ENCODE data around the gene RIC8A. TPM values are rescaled to one million over a fixed set of nuclear protein-coding genes. Genes with fewer than 3 reads are reported as not detected.

The RIC8A gene
- total RNA-seq, 1 donor from 2014 or later, result 114 TPM

GRCh38 chr11:206526-207207 lies 841 bp upstream of the RIC8A start:
- TF ChIP-seq CTCF (IDR thresholded peaks at IDR 0.05), result no peak
- peak; percentile 16 for DNase-seq
- H3K9me3 Mint-ChIP-seq, result no peaks in the 10 kb centered on the region
- H3K27ac Mint-ChIP-seq, result peak overlapping the region; percentile 99
- no peak for ATAC-seq (ENCODE audit: low read depth)
- peaks cover 52% of the 10 kb centered on the region for H3K4me1 Mint-ChIP-seq
- POLR2A ChIA-PET, result interaction anchor here (0.8 to 3.5 kb wide), 30 partner anchors 9 to 704 kb away, joined by 3 to 55 read pairs (median 8); partner anchors contain the start of genes CHID1, HRAS, IFITM2 and LRRC56
- intact Hi-C loops (cut with micrococcal nuclease), result loop anchor here (1.0 to 2.0 kb wide), 8 partner anchors 30 to 603 kb away; partner anchors contain the start of genes LRRC56, PSMD13, RPLP2 and SIRT3
- peak overlapping the region; percentile 97 for H3K4me3 Mint-ChIP-seq
- no peaks in the 10 kb centered on the region for H3K27me3 Mint-ChIP-seq
- H3K36me3 Mint-ChIP-seq (ENCODE audit: low read depth), result peaks cover 66% of the 10 kb centered on the region
- CTCF ChIA-PET, result interaction anchor here (1.0 to 1.7 kb wide), 2 partner anchors 23 to 44 kb away, joined by 3 to 7 read pairs; no protein-coding TSS in a partner anchor

- no peak for DNase-seq
- CTCF ChIA-PET, result interaction anchor here (1.0 to 1.7 kb wide), 3 partner anchors 22 to 240 kb away, joined by 3 to 7 read pairs (median 3); no protein-coding TSS in a partner anchor
- intact Hi-C loops (cut with micrococcal nuclease), result loop anchor here (1.0 to 2.0 kb wide), 8 partner anchors 28 to 601 kb away; partner anchors contain the start of genes LRRC56, PSMD13, RPLP2 and SIRT3
- POLR2A ChIA-PET, result interaction anchor here (0.6 to 3.5 kb wide), 29 partner anchors 8 to 703 kb away, joined by 3 to 55 read pairs (median 6); partner anchors contain the start of genes CHID1, HRAS, IFITM2 and LRRC56
- H3K36me3 Mint-ChIP-seq (ENCODE audit: low read depth), result peaks cover 71% of the 10 kb centered on the region
- ATAC-seq (ENCODE audit: low read depth), result peak; percentile 12
- H3K4me3 Mint-ChIP-seq, result peak overlapping the region; percentile 97
- H3K27ac Mint-ChIP-seq, result peak overlapping the region; percentile 99
- H3K4me1 Mint-ChIP-seq, result peaks cover 42% of the 10 kb centered on the region
- no peaks in the 10 kb centered on the region for H3K27me3 Mint-ChIP-seq
- H3K9me3 Mint-ChIP-seq, result no peaks in the 10 kb centered on the region
- TF ChIP-seq CTCF (IDR thresholded peaks at IDR 0.05), result no peak
Observed at GRCh38 chr11:207863-208180, 314 bp downstream of the RIC8A start.

- peak; percentile 79 for DNase-seq
- POLR2A ChIA-PET, result interaction anchor here (0.6 to 3.5 kb wide), 14 partner anchors 27 to 328 kb away, joined by 3 to 55 read pairs (median 12); partner anchors contain the start of genes HRAS, IFITM2, LRRC56 and PSMD13
- intact Hi-C loops (cut with micrococcal nuclease), result no loop called here
- TF ChIP-seq CTCF (IDR thresholded peaks at IDR 0.05), result no peak
- H3K27me3 Mint-ChIP-seq, result no peaks in the 10 kb centered on the region
- H3K4me1 Mint-ChIP-seq, result peaks cover 37% of the 10 kb centered on the region
- H3K9me3 Mint-ChIP-seq, result no peaks in the 10 kb centered on the region
- H3K4me3 Mint-ChIP-seq, result peak overlapping the region; percentile 97
- peak; percentile 62 for ATAC-seq (ENCODE audit: low read depth)
- CTCF ChIA-PET, result interaction anchor here (1.6 to 1.7 kb wide), 2 partner anchors 42 to 239 kb away, joined by 3 to 7 read pairs; no protein-coding TSS in a partner anchor
- peaks cover 72% of the 10 kb centered on the region for H3K36me3 Mint-ChIP-seq (ENCODE audit: low read depth)
- peak overlapping the region; percentile 99 for H3K27ac Mint-ChIP-seq
Observed at GRCh38 chr11:208181-208916, 841 bp downstream of the RIC8A start.

GRCh38 chr11:208917-209260 lies 1.4 kb downstream of the RIC8A start:
- TF ChIP-seq CTCF (IDR thresholded peaks at IDR 0.05), result no peak
- Mint-ChIP-seq H3K4me3 (peak overlapping the region; percentile 97), H3K4me1 (peaks cover 34% of the 10 kb centered on the region), H3K36me3 (ENCODE audit: low read depth) (peaks cover 72% of the 10 kb centered on the region), H3K27ac (peak overlapping the region; percentile 83), H3K9me3 (no peaks in the 10 kb centered on the region), H3K27me3 (no peaks in the 10 kb centered on the region)
- DNase-seq, result no peak
- peak; percentile 2 for ATAC-seq (ENCODE audit: low read depth)
- ChIA-PET CTCF (no interaction called here), POLR2A (interaction anchor here (0.6 to 3.5 kb wide), 10 partner anchors 28 to 327 kb away, joined by 3 to 55 read pairs (median 11); partner anchors contain the start of genes HRAS, LRRC56, PSMD13 and RNH1)
- intact Hi-C loops (cut with micrococcal nuclease), result no loop called here

All from activated B cell treated with CpG ODN at 0.5 μM for 24 hours (primary cell).